Kidney capillary endothelial cell (primary cell): ENCODE data around the gene PKNOX2.

Experiments
- DNase-seq: peaks from one replicate; pipeline ENCODE4 v3.0.0-alpha.2; 2018; ENCODE audit warnings: low spot score

Gene PKNOX2

GRCh38 chr11:125174057-125174456 is 9.5 kb downstream of the PKNOX2 start:
- DNase-seq: no peak

- DNase-seq: no peak
These were observed 10.1 kb downstream of the PKNOX2 start for GRCh38 chr11:125174686-125175085.

DNA sequence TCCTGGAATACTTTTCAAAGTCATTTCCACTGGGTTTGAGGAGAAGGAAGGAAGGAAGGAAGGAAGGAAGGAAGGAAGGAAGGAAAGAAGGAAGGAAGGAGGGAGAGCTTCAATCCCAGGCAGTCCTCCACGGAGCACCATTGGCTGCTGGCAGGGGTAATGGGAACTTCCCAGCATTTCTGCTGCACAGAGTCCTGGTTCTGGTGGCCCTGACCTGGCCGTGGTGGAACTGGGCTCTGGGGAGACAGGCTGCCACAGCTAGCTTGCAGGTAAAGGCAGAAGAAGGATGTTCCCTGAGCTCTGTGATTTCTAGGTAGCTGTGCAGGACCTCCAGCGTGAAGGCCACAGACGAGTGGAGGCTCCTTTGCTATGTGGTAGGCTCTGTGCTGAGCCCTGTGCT is 10.6 kb downstream of the PKNOX2 start:
- DNase-seq: no peak

- no peak for DNase-seq
These were observed 11.5 kb downstream of the PKNOX2 start for GRCh38 chr11:125175896-125176575.

- no peak for DNase-seq
These were observed 12.3 kb downstream of the PKNOX2 start for GRCh38 chr11:125176866-125177265.

GRCh38 chr11:125177543-125177942 is 13.0 kb downstream of the PKNOX2 start:
- DNase-seq: no peak

GRCh38 chr11:125179346-125179745 is 14.8 kb downstream of the PKNOX2 start:
- DNase-seq: no peak

DNA sequence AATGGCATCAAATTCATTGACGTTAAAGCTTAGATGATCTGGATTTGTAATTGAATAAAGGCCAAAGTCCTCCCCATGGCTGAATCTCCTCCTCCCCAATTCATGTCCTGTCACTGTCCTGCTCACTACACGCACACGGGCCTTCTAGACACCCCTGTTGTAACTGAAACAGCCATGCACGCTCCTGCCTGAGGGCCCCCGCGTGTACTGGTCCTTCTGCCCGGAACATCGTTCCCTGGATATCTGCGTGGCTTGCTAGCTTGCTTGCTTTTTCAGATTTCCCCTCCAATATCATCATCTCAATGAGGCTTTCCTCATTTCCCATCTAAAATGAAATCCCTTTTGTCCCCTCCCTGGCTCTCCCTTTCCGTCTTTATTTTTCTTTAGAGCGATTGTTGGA is 15.3 kb downstream of the PKNOX2 start:
- DNase-seq: no peak

- no peak for DNase-seq
These were observed 16.1 kb downstream of the PKNOX2 start for GRCh38 chr11:125180413-125181305.

GRCh38 chr11:125182573-125182972 is 18.0 kb downstream of the PKNOX2 start:
- DNase-seq: no peak

GRCh38 chr11:125183641-125184040 is 19.1 kb downstream of the PKNOX2 start:
- no peak for DNase-seq

DNA sequence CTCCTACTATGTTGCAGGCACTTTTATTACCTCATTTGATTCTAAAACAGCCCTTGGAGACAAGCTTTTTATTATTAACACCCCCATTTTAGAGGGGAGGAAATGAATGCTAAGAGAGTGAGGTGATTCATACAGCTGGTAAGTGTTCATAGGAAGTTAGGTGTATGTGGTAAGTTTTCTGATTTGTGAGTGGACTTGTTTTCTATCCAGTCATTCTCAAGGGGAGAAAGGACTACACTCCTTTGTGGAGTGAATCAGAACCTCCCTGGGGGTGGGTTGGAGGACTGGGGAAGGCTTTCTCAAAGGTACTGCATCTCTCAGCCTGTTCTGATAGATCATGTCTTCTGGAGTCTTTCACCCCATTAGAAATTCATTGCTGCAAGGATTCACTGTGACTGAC is 23.5 kb downstream of the PKNOX2 start:
- DNase-seq: peak; percentile 37

DNA sequence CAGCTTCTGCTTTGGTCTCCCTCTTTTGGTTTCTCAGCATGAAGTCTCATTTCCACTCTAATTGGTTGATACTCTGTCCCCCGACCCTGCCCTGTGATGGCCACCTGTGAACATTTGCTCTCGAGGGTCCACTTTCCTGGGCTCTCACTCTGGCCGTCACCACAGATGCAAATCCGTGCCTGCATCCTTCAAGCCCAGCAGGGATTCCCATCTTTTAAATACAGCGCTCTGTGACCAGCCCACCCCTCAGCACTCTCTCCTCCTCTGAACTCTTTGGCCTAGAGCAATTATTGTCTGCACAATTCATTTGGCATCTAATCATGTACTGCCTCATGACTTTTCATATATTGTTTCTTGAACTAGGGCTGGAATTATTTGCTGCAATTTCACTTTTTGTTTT is 26.0 kb downstream of the PKNOX2 start:
- DNase-seq: no peak

- peak; percentile 74 for DNase-seq
These were observed 27.6 kb downstream of the PKNOX2 start for GRCh38 chr11:125192183-125192582.

DNA sequence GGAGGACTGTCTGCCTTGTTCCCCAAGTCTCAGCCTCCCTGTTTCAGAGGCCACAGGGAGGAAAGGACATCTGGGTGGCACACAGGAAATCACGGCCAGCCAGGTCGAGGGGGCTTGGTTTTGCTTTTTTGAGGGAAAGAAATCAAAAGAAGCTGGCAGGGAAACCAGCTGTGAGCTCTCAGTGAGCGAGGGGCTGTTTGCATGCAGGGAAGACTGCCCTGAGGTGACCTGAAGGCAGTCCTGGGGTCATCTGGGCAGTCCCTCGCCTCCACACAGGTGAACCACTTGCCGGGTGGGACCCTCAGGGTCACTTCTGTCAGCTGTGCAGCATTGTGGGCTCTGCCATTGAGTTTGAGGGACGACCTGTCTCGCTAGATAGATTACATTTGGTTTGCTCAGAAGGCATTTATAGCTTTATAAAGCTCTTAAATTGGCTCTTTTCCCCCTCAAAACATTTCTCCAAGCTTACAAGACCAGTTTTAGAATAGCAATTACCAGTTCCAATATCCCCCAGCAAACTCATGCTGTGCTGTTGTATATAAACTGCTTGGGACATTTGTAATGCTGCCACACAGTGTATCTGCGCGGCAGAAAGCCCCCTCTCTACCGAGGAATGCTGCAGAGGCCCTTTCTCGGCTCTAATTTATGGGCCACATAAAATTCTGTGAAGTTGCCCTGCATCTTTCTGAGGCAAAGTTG is 28.3 kb downstream of the PKNOX2 start:
- no peak for DNase-seq

DNA sequence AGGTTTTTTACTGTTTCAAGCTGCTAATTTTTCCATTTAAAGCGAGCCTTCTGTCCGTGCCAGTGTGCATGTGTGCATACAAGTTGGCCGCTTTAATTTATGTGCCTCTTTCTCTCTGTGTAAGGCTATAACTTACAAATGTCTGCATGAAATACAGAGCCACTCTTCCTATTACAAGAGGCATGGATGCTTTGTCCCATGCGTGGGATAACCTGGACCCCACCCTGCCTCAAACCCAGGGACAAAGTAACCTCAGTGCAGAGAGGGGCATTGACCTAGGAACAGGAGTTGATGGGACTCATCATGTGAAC is 28.8 kb downstream of the PKNOX2 start:
- no peak for DNase-seq

- no peak for DNase-seq
These were observed 29.3 kb downstream of the PKNOX2 start for GRCh38 chr11:125193841-125194240.

GRCh38 chr11:125199915-125200314 is 35.4 kb downstream of the PKNOX2 start:
- no peak for DNase-seq

- no peak for DNase-seq
These were observed 35.9 kb downstream of the PKNOX2 start for GRCh38 chr11:125200441-125200840.

DNA sequence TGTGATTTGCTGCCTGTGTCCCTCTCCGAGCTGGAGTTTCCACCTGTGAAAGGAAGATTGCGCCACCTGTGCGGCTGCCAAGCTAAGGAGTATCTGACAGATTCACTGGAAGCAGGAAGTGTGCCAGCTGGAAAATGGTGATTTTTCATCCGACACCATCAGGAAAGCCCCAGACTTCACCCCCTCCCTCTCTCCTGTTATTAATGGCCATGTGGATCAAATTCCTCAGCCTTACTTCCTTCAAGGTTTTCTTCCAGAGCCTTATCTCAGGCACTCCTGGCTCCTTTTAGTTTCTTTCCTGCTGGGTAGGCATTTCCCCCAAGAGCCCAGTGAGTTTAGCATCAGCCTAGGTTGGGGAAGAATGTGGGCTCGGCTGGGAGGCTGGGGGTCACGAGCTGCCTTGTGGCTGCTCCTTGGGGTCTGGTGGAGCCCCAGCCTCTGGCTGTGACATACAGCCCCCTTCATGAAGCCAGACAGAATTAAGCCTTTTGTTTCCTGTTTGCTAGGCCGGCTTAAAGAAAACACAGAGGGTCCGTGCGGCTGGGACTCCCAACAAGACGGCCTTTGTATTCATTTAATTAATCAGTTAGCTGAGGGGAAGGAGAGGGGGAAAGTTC is 37.1 kb downstream of the PKNOX2 start:
- DNase-seq: no peak

- no peak for DNase-seq
These were observed 37.9 kb downstream of the PKNOX2 start for GRCh38 chr11:125202362-125202880.

GRCh38 chr11:125202977-125203376 is 38.4 kb downstream of the PKNOX2 start:
- no peak for DNase-seq
